Activated CD8-positive, alpha-beta memory T cell treated with anti-CD3 and anti-CD28 coated beads, Interleukin-2, amount 50 U/mL, for 24 hours (primary cell): ENCODE measurements around the gene SP3.

ENCODE experiments used
- DNase-seq: peaks from one replicate; pipeline ENCODE4 v3.0.0-alpha.2; 2020; ENCODE audit errors: extremely low read depth

Gene SP3

DNA sequence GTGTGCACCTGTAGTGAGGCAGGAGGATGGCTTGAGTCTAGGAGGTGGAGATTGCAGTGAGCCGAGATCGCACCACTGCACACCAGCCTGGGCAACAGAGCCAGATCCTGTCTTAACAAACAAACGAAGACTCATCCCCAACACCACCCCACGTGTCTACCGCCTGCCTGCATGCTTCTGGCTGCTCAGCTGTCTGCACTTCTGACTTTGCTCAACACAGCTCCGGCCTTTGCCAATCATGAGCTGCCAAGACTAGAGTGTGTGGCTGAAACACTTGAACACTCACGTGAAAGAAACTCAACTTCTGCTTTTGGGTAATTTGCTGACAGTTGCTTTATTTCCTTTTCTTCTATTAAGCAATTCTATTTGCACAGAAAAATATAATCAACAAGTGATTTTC, 32.1 kb upstream of the SP3 start:
- DNase-seq = no peak

- no peak for DNase-seq
Observed at GRCh38 chr2:173996766-173997165, 31.6 kb upstream of the SP3 start.

GRCh38 chr2:173993459-173993858, 28.3 kb upstream of the SP3 start:
- no peak for DNase-seq

GRCh38 chr2:173991856-173992588, 26.8 kb upstream of the SP3 start:
- DNase-seq = no peak

- DNase-seq = no peak
Observed at GRCh38 chr2:173990970-173991819, 26.0 kb upstream of the SP3 start.

DNA sequence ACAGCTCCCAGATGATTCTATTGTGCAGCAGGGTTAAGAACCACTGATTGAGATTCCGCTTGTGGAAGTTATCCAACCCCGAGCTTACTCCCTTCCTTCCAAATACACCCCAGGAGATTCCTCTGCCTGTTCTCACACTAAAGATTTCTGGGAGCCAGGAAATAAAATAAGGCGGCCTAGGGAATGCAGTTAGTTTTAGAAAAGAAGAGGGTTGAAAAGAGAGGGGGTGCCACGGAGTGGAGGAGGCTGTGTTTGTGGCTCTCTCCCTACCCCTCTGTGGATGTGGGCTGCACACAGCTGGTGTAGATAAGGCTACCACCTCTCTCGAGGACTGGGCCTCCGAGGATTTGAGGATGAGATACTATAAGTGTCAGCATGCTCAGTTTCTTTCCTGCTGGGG, 25.1 kb upstream of the SP3 start:
- no peak for DNase-seq

GRCh38 chr2:173989884-173990215, 24.7 kb upstream of the SP3 start:
- no peak for DNase-seq

DNA sequence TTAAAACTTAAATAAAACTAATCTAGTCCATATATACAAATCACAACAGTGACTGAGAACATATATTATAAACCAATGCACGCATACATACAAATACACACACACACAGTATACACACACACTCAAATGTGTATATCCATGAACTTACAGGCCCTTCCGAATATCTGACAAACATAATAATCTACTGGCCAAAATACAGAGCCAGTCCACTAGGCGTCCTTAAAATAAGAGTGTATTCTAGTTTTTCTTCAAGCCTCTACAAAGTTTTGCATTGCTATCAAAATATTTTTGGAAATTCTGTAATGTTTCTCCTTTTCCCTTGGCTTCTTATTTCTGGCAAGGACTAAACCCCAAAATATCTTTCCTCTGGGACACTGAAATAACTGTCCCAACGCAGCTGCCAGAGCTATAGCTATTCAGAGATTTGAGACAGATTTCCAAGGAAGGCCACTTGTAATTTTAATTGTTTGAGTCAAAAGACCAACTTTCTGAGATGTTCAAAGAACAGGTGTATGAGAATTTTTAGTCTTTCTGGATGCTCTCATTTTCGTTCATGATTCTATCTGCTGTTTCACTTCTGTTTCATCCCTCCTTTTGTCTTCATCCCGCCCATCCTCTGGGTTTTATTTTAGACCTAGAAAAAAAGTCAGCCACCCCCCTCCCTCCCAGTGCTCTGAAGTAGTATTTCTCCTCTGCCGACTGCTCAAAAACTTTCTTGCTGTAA, 24.1 kb upstream of the SP3 start:
- DNase-seq = no peak

- DNase-seq = no peak
Observed at GRCh38 chr2:173986805-173987204, 21.6 kb upstream of the SP3 start.

- DNase-seq = no peak
Observed at GRCh38 chr2:173985605-173985992, 20.4 kb upstream of the SP3 start.

GRCh38 chr2:173984866-173985604, 19.9 kb upstream of the SP3 start:
- DNase-seq = no peak

GRCh38 chr2:173983391-173983871, 18.3 kb upstream of the SP3 start:
- no peak for DNase-seq

GRCh38 chr2:173982918-173983317, 17.7 kb upstream of the SP3 start:
- DNase-seq = no peak

DNA sequence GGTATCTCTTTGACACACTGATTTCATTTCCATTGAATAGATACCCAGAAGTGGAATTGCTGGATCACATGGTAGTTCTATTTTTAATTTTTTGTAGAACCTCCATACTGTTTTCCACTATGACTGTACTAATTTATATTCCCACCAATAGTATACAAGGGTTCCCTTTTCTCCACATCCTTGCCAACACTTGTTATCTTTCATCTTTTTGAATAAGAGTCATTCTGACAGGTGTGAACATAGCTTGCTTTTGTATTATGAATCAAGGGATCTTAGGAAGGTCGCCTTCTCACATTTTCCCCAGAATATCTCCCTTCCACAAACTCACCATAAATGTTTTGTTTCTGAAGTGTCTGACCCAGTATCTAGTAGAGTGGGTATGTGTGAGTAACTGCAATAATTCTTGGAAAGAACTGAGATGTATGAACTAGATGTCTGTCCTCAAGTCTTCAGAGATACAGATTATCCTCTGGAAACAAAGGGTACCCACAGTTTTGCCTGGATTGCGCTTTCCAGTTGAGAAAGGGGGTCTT, 17.1 kb upstream of the SP3 start:
- no peak for DNase-seq

DNA sequence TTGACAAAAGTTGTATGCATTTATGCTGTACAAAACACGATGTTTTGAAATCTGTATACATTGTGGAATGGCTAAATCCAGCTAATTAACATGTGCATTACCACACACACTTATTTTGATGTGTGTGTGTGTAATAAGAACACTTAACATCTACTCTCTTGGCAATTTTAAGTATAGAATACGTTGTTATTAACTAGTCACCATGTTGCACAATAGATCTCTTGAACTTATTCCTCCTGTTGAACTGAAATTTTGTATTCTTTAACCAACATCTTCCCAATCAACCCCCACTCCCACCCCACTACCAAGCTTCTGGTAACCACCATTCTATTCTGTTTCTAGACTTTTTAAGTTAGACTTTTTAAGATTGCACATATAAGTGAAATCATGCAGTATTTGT, 16.3 kb upstream of the SP3 start:
- no peak for DNase-seq

DNA sequence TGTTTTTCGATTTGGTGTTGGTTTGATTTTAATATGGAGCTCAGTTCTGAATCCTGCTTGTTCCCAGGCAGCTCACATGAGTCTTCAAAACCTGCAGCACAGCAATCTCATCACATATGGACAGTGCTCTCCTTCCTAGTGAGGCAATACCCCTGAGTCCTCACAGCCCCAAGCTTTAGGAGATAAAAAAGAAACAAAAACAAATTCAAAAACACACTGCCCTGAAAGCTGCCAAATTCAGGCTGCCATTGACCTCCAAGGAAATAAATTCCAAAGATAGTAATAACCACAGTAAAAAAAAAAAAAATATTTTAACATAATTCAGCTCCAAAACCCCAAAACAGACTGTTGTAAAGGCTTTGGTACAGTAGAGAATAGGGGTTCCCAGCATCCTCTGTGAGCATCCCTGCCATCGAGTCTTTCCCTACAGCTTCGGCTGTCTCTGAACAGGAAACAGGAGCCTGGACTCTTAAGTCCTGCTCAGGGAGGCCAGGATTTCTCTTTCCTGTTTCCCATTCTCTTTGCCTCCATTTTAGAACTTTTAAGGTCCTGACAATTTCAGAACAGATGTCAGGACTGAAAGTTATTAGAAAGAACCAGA, 14.7 kb upstream of the SP3 start:
- DNase-seq = no peak

DNA sequence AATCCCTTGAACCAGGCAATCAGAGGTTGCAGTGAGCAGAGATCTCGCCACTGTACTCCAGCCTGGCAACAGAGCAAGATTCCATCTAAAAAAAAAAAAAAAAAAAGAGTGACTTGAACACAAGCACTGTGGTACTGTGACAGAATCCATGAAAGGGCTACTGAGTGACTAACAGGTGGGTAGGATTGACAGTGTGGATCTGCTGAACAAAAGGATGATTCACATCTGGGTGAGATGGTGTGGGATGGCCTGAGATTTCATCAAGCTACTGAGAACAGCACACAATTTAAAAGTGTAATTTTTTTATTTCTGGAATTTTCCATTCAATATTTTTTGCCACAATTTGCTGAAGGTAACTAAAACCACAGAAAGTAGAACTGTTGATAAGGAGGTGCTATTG, 13.3 kb upstream of the SP3 start:
- DNase-seq = no peak

DNA sequence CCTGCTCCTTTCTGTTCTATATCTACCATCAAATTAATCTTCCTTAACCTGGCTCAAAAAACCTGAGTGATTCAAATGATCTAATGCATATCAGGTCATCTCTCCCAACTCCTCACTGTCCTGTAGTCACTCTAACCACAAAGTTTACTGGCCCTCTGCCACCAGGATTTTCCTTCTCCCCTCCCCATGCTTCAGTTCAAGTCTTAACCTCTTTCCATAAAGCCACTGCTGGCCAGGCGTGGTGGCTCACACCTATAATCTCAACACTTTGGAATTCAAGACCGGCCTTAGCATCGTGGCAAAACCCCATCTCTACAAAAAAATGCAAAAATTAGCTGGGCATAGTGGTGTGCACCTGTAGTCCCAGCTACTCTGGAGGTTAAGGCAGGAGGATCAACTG, 7.5 kb upstream of the SP3 start:
- DNase-seq = no peak

GRCh38 chr2:173972165-173972564, 7.0 kb upstream of the SP3 start:
- no peak for DNase-seq

DNA sequence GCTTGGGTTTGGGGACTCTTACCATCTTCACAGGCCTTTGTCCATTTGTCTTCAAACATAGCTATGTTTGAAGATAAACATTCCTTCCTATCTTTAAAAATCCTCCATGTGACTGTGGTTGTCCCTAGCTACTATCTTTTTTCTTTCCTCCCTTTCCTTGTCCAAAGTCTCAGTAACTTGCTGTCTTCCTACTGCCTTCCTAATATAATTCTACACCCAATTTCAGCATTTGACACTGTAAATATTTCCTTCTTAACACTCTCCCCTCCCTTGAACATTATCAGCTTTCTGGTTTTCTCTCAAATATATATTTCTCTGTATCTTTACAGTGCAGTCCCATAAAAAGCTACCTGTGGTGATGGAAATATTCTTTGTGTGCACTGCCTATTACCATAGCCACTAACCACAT, 5.3 kb upstream of the SP3 start:
- DNase-seq = no peak

GRCh38 chr2:173969886-173970285, 4.7 kb upstream of the SP3 start:
- DNase-seq = no peak
